GM21390 (cell line): Measurements from ENCODE around the gene DLGAP1.
"Not testable (repeated sequence)": the region's sequence is repeated elsewhere in the genome, so short reads cannot be mapped to it uniquely, and the experiment has no call there.

Experiments
- ATAC-seq: cut with Tn5 transposase; IDR thresholded peaks from one replicate; pipeline ENCODE4 v1.9.1; 2021; ENCODE audit not compliant: unreplicated experiment

DLGAP1 gene

DNA sequence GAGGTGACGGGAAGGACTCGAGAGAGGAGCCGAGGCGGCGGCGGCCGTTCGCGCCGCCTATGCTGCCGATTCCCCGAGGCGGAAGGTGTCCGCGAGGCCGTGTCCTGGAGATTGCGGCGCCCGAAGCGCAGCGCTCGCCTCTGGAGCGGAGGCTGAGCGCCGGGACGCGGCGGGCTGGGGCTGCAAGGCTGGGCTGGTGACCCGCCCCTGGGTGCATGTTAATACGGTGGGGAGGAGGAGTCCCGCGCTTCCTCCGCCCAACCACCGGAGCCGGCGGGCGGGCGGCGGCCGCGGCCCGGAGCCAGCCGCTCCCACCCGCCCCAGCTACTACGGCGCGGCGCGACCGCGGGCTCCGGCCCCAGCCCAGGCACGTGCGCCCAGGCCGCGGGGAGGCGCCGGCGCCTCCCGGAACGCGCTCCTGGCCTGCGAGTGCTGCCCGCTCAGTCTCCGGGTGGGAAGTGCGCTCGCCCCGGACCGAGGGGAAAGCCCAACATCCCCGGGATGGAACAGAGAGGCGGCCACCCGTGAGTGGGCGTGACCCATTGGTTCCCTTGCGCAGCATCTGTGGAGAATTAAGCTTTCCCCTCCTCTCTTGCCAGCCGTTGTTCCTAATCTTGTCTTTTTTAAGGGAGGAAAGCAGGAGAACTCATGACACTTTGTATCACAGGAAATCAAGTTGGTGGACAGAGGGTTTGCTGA lies at the start of gene DLGAP1:
TSS of gene DLGAP1 (minus strand) at position 195 of the 699 bp plus-strand sequence.
- no peak for ATAC-seq

- not testable (repeated sequence) for ATAC-seq
Observed at GRCh38 chr18:4494703-4495284, 39.7 kb upstream of the DLGAP1 start.

GRCh38 chr18:4468511-4468910 lies 13.4 kb upstream of the DLGAP1 start:
- ATAC-seq, result no peak

GRCh38 chr18:4454537-4455112 lies 482 bp downstream of the DLGAP1 start:
- no peak for ATAC-seq

GRCh38 chr18:4453874-4454536 lies 1.1 kb downstream of the DLGAP1 start:
- ATAC-seq, result no peak

GRCh38 chr18:4453567-4453873 lies 1.6 kb downstream of the DLGAP1 start:
- ATAC-seq, result no peak

GRCh38 chr18:4450065-4450658 lies 4.9 kb downstream of the DLGAP1 start:
- no peak for ATAC-seq

GRCh38 chr18:4445902-4446301 lies 9.2 kb downstream of the DLGAP1 start:
- no peak for ATAC-seq

- no peak for ATAC-seq
Observed at GRCh38 chr18:4444306-4444705, 10.8 kb downstream of the DLGAP1 start.

DNA sequence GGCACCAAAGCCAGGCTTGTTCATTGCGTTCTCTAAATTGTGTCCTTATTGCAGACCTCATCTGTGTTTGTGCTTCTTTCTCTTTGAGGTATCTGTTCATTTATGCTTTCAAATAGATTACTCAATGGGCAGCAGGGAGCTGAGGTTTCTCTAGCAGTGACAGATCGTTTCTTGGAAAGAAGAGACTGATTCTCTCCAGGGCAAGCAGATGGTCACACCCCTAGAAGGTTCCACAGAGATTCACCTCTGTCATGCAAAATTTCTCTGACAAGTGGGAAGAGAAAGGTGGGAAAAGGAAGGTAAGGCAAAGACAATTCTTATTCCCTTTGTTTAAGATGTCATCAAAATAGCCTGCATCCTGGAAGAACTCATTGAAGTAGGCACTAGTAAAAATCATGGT lies 14.0 kb downstream of the DLGAP1 start:
- ATAC-seq, result no peak

DNA sequence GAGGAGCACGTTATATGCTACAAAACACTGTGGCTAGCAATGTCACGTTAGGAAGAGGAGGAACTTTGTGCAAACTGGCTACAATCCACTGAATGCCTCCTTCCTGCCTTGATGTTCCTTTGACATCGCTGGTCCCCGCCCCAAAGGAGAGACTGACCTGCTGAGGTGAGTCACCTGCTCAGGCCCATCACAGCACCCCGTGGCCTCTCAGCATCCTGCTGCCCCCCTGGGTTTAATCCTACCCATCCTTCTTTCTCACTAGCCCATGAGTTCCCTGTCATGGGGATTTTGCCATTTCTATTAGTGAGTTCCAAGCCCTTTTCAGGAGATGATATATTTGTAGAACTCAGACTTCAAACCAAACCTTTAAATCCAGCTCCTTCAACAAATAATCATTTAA lies 16.2 kb downstream of the DLGAP1 start:
- no peak for ATAC-seq

GRCh38 chr18:4433717-4434116 lies 21.4 kb downstream of the DLGAP1 start:
- no peak for ATAC-seq

- no peak for ATAC-seq
Observed at GRCh38 chr18:4430836-4431235, 24.3 kb downstream of the DLGAP1 start.

DNA sequence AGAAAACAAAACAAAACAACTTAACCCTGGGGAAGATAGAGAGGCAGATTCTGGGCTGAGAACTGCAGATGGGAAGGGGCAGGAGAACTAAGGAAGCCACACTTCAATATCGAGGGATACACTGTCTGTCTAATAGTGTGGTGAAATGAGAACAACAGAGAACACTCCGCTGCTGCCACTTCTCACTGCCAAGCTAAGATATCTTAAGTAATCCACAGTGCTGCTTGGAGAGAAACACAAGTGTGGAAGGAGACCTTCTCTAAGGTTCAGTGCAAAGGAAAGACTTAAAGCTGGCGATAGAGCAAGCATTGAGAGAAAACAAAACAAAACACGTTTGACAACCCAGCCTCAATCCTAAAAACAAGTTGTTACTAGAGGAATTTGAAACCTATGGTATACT lies 37.4 kb downstream of the DLGAP1 start:
- ATAC-seq, result no peak

GRCh38 chr18:4416976-4417375 lies 38.1 kb downstream of the DLGAP1 start:
- ATAC-seq, result no peak

DNA sequence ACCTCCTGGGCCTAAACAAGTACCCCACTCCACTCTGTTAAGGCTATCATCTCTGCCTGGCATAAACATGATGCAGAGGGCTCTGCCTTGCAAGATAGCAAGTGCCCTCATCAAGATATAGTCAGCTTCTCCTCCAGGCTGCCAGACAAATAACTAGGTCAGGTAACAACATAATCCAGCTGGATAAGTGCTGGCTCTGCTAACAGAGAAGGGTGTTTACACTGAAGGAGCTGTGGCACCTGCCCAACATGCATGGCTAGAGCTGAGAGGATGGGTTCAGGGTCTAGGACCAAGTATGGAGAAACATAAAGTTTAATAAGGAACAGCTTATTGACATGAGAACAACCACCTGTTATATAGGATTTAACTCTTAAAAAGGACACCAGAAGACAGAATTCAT lies 42.8 kb downstream of the DLGAP1 start:
- no peak for ATAC-seq

DNA sequence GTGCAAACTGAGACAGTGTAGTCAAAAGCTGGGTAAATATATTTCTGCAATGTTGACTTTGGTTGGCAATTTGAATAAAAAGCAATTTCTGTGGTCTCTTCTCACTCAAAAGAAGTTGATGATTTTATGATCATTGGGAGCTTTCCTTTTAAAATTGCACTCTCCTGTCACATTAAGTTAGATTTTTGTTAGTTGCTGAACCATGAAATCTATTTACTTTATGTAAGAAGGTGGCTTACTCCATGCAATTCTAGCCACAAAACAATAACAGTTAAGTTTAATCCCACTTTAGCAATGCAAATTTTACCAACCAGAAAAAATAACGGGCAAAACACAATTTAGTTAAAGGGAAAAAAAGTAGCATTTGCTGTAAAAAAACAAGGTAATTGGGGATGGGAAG lies 48.3 kb downstream of the DLGAP1 start:
- ATAC-seq, result no peak

DNA sequence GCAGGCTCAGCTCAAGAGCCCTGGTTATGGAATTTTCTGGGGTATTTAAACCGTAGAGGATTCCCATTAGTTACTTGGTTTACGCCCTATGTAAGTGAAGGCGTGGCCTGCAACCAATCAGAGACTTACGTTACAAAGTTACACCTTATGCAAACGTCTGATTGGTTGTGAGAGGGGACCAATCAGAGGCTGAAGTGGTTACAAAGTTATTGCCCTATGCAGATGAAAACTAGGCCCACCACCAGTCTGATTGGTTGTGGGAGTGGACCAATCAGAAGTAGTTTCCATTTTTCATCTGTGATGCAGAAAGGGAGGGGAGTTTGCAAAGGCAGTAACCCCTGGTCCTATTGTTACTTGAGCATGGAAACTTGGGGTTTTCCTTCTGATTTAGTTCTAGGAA lies 49.1 kb downstream of the DLGAP1 start:
- no peak for ATAC-seq

- ATAC-seq, result no peak
Observed at GRCh38 chr18:4403836-4404235, 51.3 kb downstream of the DLGAP1 start.

DNA sequence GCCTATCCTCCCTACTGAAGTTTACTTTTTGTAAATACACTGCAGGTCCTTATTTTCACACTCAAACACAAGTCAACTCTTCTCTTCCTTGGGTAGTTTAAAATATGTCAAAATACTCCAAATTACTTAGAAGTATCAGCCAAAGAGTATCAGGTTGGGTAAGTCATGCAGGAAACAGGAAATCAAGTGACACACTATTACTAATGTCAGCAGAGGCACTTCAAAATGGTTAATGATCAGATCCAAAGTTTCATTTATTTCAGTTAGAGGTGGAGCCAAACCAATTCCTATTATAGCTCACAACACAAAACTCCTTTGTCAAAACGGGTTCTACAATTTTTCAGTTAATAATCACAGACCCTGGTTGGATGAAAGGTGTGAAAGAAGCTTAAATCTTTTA lies 54.2 kb downstream of the DLGAP1 start:
- no peak for ATAC-seq

DNA sequence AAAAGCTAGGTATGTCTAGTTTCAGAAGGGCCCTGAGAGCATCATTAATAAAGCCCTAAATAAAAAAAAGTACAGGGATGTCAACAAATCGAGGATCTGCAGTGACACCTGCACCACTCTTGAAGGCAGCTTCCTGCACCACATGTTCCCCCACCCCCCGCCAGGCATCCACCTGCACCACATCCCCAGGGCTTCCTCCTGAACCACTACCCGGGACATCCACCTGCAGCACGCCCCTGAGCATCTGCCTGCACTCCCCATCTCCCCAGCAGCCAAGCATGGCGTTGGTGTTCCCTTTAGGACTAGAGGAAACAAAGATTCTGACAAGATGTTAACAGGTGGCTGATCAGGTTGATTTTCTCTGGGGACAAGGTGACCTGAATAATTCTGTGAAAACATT lies 55.2 kb downstream of the DLGAP1 start:
- no peak for ATAC-seq

- no peak for ATAC-seq
Observed at GRCh38 chr18:4394700-4395099, 60.4 kb downstream of the DLGAP1 start.
